Measurements from ENCODE around the gene GOLGA6C. TPM values are rescaled to one million over a fixed set of nuclear protein-coding genes. Genes with fewer than 3 reads are reported as not detected.

GOLGA6C gene
- total and polyA plus RNA-seq, 10 of the 15 experiments (the other 5 are each of a cell fraction or from before 2014, with no cell fraction given) = not detected

DNA sequence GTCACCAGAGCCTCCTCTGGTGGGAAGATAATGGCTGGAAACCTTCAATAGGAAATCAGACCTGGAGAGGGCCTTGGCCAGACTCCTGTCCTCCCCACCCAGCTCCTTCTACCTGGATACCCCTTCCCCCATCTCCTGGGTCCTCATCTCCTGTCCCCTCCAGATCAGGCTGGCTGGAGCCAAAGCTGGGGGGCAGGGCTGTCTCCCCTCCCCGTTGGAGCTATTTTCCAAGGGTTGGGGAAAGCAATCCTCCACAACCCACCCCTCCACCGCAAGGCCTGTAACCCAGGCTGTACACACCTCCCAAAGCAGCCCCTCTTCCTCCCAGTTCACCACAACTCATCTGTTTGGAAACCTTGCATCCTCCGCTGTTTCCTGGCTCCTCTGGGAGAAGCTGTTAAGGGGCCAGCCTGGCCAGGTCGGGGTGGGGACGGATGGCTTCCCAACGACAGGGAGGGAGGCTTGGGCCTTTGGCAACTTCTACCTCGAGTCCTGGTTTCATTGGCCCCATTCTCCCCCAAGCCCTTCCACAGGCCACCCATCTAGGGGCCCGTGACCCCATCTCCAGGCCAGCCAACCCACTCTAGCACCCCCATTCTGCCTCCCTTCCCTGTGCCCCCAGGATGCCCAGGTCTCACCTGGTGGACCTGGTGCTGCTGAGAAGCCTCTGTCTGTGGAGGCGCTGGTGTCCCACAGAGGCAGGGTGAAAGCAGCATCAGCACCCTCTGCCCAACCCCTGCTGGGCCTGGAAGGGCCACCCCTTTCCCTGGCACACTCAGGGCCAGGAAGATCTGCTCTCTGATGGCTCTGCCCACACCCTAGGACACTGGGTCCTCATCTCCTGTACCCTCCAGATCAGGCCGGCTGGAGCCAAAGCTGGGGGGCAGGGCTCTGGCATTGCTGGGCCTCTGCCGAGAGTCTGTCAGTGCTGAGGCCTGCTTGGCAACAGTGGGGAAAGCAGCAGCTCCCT lies 22.1 kb upstream of the GOLGA6C start (continued):
- no peak for TF ChIP-seq ZNF622 (IDR thresholded peaks at IDR 0.05)
- TF ChIP-seq, protein P1, sequence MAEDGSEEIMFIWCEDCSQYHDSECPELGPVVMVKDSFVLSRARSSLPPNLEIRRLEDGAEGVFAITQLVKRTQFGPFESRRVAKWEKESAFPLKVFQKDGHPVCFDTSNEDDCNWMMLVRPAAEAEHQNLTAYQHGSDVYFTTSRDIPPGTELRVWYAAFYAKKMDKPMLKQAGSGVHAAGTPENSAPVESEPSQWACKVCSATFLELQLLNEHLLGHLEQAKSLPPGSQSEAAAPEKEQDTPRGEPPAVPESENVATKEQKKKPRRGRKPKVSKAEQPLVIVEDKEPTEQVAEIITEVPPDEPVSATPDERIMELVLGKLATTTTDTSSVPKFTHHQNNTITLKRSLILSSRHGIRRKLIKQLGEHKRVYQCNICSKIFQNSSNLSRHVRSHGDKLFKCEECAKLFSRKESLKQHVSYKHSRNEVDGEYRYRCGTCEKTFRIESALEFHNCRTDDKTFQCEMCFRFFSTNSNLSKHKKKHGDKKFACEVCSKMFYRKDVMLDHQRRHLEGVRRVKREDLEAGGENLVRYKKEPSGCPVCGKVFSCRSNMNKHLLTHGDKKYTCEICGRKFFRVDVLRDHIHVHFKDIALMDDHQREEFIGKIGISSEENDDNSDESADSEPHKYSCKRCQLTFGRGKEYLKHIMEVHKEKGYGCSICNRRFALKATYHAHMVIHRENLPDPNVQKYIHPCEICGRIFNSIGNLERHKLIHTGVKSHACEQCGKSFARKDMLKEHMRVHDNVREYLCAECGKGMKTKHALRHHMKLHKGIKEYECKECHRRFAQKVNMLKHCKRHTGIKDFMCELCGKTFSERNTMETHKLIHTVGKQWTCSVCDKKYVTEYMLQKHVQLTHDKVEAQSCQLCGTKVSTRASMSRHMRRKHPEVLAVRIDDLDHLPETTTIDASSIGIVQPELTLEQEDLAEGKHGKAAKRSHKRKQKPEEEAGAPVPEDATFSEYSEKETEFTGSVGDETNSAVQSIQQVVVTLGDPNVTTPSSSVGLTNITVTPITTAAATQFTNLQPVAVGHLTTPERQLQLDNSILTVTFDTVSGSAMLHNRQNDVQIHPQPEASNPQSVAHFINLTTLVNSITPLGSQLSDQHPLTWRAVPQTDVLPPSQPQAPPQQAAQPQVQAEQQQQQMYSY (CRISPR knock-in tag; IDR thresholded peaks at IDR 0.05) = no peak
- TF ChIP-seq TBL1XR1 (IDR thresholded peaks at IDR 0.05; ENCODE audit: low read depth, low read length) = no peak
- no peak for TF ChIP-seq KLF5 (IDR thresholded peaks at IDR 0.05; ENCODE audit: partially characterized antibody)
- no peak for TF ChIP-seq ZSCAN29 (IDR thresholded peaks at IDR 0.05)
- TF ChIP-seq, protein P2, sequence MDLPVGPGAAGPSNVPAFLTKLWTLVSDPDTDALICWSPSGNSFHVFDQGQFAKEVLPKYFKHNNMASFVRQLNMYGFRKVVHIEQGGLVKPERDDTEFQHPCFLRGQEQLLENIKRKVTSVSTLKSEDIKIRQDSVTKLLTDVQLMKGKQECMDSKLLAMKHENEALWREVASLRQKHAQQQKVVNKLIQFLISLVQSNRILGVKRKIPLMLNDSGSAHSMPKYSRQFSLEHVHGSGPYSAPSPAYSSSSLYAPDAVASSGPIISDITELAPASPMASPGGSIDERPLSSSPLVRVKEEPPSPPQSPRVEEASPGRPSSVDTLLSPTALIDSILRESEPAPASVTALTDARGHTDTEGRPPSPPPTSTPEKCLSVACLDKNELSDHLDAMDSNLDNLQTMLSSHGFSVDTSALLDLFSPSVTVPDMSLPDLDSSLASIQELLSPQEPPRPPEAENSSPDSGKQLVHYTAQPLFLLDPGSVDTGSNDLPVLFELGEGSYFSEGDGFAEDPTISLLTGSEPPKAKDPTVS (IDR thresholded peaks at IDR 0.05; ENCODE audit: low read depth, low read length) = no peak
- no peak for TF ChIP-seq FOXK2 (IDR thresholded peaks at IDR 0.05)
- TF ChIP-seq, protein P3, sequence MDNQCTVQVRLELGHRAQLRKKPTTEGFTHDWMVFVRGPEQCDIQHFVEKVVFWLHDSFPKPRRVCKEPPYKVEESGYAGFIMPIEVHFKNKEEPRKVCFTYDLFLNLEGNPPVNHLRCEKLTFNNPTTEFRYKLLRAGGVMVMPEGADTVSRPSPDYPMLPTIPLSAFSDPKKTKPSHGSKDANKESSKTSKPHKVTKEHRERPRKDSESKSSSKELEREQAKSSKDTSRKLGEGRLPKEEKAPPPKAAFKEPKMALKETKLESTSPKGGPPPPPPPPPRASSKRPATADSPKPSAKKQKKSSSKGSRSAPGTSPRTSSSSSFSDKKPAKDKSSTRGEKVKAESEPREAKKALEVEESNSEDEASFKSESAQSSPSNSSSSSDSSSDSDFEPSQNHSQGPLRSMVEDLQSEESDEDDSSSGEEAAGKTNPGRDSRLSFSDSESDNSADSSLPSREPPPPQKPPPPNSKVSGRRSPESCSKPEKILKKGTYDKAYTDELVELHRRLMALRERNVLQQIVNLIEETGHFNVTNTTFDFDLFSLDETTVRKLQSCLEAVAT (IDR thresholded peaks at IDR 0.05) = no peak
- TF ChIP-seq RAD21 (IDR thresholded peaks at IDR 0.05; ENCODE audit: insufficient read depth, low read depth, low read length) = no peak
